Measurements from ENCODE around the gene C2orf76. TPM values are rescaled to one million over a fixed set of nuclear protein-coding genes. Genes with fewer than 3 reads are reported as not detected.

Gene C2orf76
- polyA plus RNA-seq, 2 of the 4 experiments (the other 2 are of a cell fraction) = 16.6 to 34.3 TPM

DNA sequence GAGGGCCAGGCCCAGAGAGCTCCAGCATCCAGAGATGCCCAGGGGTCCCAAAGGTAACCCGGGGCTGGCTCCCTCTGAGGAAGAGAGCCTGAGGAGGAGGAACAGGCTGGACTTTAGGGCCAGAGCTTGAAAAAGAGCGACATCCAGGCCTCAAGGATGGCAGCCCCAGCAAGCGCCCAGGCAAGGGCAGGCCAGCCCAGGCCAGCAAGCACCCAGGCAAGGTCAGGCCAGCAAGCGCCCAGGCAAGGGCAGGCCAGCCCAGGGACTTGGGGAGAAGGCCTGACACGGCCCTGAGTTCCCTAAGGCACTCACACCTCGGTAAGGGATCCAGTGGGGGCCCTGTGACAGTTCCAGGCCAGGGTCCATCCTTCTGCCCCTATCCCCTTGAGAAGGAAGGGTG lies 30.6 kb upstream of the C2orf76 start:
- H3K9me3 ChIP-seq = no peaks in the 10 kb centered on the region
- ChIA-PET POLR2A (no interaction called here), CTCF (interaction anchor here (1.0 to 16.0 kb wide), 3 partner anchors 10 to 78 kb away, joined by 3 to 255 read pairs (median 3); no protein-coding TSS in a partner anchor)
- DNase-seq (ENCODE audit: low read depth in 1 of 2, low spot score in 1 of 2) (no peak), FAIRE-seq (no peak), ATAC-seq (no peak; a peak in 1 of 6 replicates)
- no peak overlapping the region for H3K27ac ChIP-seq
- no peak overlapping the region for H3K4me2 ChIP-seq
- TF ChIP-seq FOSB (CRISPR knock-in tag; IDR thresholded peaks at IDR 0.05) = no peak
- no peak for TF ChIP-seq RNF2 (IDR thresholded peaks at IDR 0.05; ENCODE audit: borderline replicate concordance, low read depth)
- TF ChIP-seq FOXS1 (CRISPR knock-in tag; IDR thresholded peaks at IDR 0.05) = no peak
- no peak for TF ChIP-seq CBX8 (IDR thresholded peaks at IDR 0.05)
- TF ChIP-seq HOXA7 (CRISPR knock-in tag; IDR thresholded peaks at IDR 0.05) = no peak
- TF ChIP-seq POLR2A (IDR thresholded peaks at IDR 0.05; ENCODE audit: low read length) = no peak
- TF ChIP-seq EP300 (IDR thresholded peaks at IDR 0.05) = no peak
- TF ChIP-seq ESRRA (IDR thresholded peaks at IDR 0.05; ENCODE audit: borderline replicate concordance, low read length) = no peak
- TF ChIP-seq TFCP2L1 (CRISPR knock-in tag; IDR thresholded peaks at IDR 0.05) = no peak
- TF ChIP-seq, protein P1, sequence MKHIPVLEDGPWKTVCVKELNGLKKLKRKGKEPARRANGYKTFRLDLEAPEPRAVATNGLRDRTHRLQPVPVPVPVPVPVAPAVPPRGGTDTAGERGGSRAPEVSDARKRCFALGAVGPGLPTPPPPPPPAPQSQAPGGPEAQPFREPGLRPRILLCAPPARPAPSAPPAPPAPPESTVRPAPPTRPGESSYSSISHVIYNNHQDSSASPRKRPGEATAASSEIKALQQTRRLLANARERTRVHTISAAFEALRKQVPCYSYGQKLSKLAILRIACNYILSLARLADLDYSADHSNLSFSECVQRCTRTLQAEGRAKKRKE (CRISPR knock-in tag; IDR thresholded peaks at IDR 0.05; ENCODE audit: low read depth) = no peak
- TF ChIP-seq, protein P2, sequence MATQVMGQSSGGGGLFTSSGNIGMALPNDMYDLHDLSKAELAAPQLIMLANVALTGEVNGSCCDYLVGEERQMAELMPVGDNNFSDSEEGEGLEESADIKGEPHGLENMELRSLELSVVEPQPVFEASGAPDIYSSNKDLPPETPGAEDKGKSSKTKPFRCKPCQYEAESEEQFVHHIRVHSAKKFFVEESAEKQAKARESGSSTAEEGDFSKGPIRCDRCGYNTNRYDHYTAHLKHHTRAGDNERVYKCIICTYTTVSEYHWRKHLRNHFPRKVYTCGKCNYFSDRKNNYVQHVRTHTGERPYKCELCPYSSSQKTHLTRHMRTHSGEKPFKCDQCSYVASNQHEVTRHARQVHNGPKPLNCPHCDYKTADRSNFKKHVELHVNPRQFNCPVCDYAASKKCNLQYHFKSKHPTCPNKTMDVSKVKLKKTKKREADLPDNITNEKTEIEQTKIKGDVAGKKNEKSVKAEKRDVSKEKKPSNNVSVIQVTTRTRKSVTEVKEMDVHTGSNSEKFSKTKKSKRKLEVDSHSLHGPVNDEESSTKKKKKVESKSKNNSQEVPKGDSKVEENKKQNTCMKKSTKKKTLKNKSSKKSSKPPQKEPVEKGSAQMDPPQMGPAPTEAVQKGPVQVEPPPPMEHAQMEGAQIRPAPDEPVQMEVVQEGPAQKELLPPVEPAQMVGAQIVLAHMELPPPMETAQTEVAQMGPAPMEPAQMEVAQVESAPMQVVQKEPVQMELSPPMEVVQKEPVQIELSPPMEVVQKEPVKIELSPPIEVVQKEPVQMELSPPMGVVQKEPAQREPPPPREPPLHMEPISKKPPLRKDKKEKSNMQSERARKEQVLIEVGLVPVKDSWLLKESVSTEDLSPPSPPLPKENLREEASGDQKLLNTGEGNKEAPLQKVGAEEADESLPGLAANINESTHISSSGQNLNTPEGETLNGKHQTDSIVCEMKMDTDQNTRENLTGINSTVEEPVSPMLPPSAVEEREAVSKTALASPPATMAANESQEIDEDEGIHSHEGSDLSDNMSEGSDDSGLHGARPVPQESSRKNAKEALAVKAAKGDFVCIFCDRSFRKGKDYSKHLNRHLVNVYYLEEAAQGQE (IDR thresholded peaks at IDR 0.05) = no peak
- TF ChIP-seq MYC (IDR thresholded peaks at IDR 0.05; ENCODE audit: borderline replicate concordance, low read length) = no peak
- no peak for TF ChIP-seq RAD21 (conservative IDR thresholded peaks at IDR 0.05 in 1 of 2, IDR thresholded peaks at IDR 0.05 in 1 of 2)
- no peak for TF ChIP-seq EHMT2 (IDR thresholded peaks at IDR 0.05; ENCODE audit: low read depth)
- H3K4me1 ChIP-seq = no peaks in the 10 kb centered on the region
- no peak overlapping the region for H3K4me3 ChIP-seq
- 8% methylated on average over 2 of the region's 6 CpGs for WGBS (ENCODE audit: missing lambda C conversion rate)

DNA sequence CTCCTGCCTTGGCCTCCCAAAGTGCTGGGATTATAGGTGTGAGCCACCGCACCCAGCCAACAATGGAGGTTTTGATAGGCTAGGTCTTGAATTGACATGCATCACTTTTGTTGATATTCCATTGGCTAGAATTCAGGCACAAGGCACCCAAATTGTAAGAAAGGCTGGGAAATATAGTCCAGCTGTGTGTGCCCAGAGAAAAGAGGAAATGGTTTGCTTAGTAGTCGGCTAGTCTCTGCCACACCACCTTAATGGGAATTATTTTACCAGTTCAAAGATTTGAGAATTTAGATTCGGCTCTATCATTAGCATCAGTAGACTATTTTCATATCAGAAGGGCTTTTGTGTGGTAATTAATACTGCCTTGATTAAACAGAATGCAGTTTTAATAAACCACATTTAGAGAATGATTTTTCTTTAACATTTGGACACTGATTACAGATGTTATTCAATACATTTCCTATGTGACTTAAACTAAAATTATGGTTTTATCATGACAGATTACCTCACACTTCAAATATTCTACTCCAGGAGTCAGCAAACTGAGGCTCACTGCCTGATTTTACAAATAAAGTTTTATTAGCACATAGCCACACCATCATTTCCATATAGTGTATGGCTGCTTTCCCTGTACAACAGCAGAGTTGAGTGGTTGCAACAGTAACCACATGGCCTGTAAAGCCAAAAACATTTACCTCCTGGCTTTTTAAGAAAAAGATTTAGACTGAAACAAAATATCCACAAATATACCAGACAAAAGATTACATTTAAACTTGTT lies 27.5 kb upstream of the C2orf76 start:
- FAIRE-seq = no peak
- H3K4me2 ChIP-seq = no peak overlapping the region
- 72% methylated on average over 3 of the region's 3 CpGs for WGBS (ENCODE audit: missing lambda C conversion rate)
- TF ChIP-seq, protein P3, sequence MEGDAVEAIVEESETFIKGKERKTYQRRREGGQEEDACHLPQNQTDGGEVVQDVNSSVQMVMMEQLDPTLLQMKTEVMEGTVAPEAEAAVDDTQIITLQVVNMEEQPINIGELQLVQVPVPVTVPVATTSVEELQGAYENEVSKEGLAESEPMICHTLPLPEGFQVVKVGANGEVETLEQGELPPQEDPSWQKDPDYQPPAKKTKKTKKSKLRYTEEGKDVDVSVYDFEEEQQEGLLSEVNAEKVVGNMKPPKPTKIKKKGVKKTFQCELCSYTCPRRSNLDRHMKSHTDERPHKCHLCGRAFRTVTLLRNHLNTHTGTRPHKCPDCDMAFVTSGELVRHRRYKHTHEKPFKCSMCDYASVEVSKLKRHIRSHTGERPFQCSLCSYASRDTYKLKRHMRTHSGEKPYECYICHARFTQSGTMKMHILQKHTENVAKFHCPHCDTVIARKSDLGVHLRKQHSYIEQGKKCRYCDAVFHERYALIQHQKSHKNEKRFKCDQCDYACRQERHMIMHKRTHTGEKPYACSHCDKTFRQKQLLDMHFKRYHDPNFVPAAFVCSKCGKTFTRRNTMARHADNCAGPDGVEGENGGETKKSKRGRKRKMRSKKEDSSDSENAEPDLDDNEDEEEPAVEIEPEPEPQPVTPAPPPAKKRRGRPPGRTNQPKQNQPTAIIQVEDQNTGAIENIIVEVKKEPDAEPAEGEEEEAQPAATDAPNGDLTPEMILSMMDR (IDR thresholded peaks at IDR 0.05) = no peak
- TF ChIP-seq, protein P4, sequence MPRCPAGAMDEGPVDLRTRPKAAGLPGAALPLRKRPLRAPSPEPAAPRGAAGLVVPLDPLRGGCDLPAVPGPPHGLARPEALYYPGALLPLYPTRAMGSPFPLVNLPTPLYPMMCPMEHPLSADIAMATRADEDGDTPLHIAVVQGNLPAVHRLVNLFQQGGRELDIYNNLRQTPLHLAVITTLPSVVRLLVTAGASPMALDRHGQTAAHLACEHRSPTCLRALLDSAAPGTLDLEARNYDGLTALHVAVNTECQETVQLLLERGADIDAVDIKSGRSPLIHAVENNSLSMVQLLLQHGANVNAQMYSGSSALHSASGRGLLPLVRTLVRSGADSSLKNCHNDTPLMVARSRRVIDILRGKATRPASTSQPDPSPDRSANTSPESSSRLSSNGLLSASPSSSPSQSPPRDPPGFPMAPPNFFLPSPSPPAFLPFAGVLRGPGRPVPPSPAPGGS (IDR thresholded peaks at IDR 0.05) = no peak
- TF ChIP-seq EP300 (IDR thresholded peaks at IDR 0.05) (no peak), HOXB5 (CRISPR knock-in tag; IDR thresholded peaks at IDR 0.05) (no peak), SREBF2 (IDR thresholded peaks at IDR 0.05) (no peak), RFX5 (IDR thresholded peaks at IDR 0.05) (no peak), HOXA7 (CRISPR knock-in tag; IDR thresholded peaks at IDR 0.05) (no peak), RCOR1 (IDR thresholded peaks at IDR 0.05; ENCODE audit: low read depth, low read length) (no peak)
- TF ChIP-seq, protein P5, sequence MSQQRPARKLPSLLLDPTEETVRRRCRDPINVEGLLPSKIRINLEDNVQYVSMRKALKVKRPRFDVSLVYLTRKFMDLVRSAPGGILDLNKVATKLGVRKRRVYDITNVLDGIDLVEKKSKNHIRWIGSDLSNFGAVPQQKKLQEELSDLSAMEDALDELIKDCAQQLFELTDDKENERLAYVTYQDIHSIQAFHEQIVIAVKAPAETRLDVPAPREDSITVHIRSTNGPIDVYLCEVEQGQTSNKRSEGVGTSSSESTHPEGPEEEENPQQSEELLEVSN (IDR thresholded peaks at IDR 0.05; ENCODE audit: borderline replicate concordance, low read depth) = no peak
- H3K9me3 ChIP-seq = no peaks in the 10 kb centered on the region
- no peak overlapping the region for H3K4me3 ChIP-seq
- no peak for ATAC-seq
- ChIA-PET POLR2A (no interaction called here), CTCF (no interaction called here)
- no peak for DNase-seq (ENCODE audit: low read depth in 1 of 2, low spot score in 1 of 2)
- no peaks in the 10 kb centered on the region for H3K4me1 ChIP-seq
- H3K27ac ChIP-seq = no peak overlapping the region

Data from A549 (cell line).